Central memory CD4-positive, alpha-beta T cell (primary cell): ENCODE measurements around the gene RAB5A.
A peak's percentile ranks its signal among the peaks of the same experiment; 100 is the strongest.
"Not testable (repeated sequence)": the region's sequence is repeated elsewhere in the genome, so short reads cannot be mapped to it uniquely, and the experiment has no call there.

ENCODE experiments used
- DNase-seq: peaks from one replicate; pipeline ENCODE4 v3.0.0; 2022
- total RNA-seq, 3 experiments: gene quantifications; one replicate each; lab custom pipeline; 2026; lab: John Stamatoyannopoulos, UW

RAB5A gene, protein sequence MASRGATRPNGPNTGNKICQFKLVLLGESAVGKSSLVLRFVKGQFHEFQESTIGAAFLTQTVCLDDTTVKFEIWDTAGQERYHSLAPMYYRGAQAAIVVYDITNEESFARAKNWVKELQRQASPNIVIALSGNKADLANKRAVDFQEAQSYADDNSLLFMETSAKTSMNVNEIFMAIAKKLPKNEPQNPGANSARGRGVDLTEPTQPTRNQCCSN
- 59.4 to 72.5 (median 64.4) reads per million in 3 experiments for total RNA-seq

DNA sequence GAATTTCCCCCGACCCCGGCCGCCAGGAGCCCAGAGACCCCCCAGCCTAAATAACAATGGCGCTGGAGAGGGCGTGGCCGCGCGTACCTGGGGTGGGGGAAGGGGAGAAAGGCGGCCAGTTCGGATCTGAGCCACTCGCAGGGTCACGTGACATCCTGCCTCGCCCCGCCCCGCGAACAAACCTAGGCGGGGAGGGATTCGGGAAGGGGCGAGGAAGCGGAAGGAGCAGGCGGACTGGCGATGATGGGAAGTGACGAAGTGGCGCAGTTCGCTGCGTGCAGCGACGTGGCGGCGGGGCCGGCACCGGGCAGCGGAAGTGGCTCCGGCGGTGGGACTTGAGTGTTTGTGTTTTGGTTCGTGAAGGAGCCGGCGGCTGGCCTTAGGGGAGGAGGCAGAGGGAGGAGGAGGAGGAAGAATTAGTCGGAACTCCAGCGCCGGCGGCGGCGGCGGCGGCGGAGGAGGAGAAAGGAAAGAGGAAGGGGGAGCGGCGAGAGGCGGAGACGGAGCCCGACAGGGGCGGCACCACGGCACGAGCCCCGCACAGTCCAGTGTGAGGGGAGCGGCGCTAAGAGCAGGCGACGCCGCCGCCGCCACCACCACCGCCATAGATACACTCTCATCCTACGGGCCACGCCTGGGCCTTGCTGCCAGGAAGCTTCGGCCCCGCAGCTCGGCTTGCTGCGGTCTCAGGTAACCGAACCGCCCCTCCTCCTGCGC lies at the start of gene RAB5A:
Gene RAB5A, plus strand, starts transcription at position 266 of the 717 bp plus-strand sequence. CDS start 3,802 bp downstream, outside the sequence.
- peak; percentile 98 for DNase-seq

DNA sequence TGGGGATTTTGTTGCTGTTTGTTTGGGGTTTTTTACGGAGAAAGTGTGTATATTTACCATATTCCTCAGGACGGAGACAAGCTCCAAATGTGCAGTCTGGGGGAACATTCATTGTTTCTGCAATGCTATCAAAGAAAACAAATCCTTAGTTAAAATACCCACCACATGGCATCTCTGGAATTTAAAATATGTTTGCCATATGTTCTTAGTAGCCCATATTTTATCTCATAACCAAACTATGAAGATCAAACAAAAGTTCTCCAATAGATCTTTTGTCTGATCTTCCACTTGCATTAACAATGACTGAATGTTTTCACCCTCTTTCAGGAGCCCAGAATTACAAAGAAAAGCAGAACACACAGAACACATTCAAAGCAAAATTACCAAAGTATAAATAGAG lies 48.2 kb upstream of the RAB5A start:
- no peak for DNase-seq

DNA sequence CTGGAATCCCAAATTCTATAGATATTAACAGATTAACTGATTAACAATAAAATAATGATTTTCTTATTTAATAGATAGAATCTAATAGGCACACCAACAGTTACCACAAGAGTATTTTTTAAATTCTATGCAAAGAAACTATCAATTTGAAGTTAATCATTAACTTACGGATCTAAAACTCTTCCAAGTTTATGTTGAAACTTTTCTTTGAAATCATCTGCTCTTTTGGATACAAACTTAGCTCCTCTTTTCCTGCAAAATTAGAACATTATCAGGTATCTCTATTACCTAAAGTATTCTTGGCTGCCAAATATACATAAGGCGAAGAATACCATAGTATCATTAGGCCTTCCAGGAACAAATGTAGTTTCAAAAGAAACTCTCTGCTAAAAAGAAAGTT lies 47.6 kb upstream of the RAB5A start:
- DNase-seq: no peak

DNA sequence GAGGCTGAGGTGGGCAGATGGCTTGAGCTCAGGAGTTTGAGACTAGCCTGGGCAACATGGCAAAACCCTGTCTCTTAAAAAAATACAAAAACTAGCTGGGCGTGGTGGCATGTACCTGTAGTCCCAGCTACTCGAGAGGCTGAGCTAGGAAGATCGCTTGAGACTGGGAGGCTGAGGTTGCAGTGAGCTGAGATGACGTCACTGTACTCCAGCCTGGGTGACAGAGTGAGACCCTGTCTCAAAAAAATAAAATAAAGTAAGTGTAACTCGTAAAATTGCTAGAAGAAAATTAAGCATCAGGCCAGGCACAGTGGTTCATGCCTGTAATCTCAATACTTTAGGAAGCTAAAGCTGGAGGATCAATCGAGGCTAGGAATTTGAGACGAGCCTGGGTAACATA lies 47.1 kb upstream of the RAB5A start:
- not testable (repeated sequence) for DNase-seq

DNA sequence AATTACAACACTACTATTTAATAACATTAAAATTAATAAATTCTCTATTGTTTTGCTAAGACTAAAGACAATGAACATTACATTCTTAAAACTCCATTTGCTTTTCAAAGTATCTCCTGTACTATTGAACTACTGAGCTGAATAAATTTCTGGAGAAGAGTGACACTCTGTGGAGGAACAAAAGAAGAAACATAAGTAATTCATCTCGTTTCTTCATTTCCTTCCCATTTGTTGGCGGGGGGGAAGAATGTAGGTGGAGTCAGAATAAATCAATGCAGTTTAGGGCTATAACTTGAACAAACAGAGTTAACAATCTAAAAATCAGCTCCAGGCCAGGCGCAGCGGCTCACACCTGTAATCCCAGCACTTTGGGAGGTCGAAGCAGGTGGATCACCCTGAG lies 45.6 kb upstream of the RAB5A start:
- DNase-seq: no peak

DNA sequence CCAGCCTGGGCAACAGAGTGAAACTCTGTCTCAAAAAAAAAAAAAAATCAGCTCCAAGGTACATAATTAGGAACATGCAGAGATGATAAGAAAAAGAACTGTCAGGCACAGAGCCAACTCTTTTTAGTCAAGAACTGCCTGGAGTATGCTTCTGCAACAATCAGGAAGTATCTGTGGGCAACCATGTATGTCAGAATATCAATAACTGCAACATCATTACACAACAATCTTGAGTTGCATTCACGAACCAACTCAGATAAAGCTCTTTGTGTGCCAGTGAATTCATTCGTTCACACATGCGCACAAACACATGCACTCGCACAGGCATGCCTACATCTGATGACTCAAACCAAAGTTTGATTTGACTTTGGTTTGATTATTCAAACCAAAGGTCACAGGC lies 45.0 kb upstream of the RAB5A start:
- no peak for DNase-seq

DNA sequence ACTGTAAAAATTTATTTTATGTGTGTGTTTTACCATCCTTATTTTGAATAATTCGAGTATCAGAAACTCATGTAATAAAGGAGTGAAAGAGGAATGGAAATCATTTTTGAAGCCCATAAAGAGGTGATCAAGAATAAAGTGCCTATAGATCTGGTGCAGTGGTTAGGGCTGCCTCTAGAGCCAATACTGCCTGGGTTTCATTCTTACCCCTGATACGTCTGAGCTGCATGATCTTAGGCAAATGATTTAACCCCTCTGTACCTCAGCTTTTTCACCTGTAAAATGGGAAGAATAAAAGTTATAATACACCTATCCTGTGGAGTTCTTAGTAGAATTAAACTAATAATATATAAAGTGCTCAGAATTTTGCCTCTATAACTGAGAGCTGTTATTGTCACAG lies 43.2 kb upstream of the RAB5A start:
- DNase-seq: no peak

DNA sequence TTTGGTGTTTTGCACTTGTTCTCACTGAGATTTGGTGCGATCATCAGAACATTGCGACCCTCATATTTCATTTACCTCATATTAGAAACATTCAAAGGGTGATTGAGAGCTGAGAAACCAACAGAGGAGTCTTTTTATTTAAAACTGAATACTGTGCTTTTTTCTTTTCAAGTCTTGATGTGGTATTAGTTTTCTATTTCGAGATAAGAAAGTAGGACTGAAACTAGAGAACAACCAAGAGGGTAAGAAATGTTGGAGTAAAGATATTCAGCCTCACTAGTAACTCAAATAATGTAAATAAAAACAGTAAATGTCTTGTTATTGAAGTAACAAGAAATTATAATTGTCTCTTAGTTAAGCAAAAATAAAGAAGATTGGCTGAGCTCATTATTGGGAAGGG lies 39.4 kb upstream of the RAB5A start:
- no peak for DNase-seq

DNA sequence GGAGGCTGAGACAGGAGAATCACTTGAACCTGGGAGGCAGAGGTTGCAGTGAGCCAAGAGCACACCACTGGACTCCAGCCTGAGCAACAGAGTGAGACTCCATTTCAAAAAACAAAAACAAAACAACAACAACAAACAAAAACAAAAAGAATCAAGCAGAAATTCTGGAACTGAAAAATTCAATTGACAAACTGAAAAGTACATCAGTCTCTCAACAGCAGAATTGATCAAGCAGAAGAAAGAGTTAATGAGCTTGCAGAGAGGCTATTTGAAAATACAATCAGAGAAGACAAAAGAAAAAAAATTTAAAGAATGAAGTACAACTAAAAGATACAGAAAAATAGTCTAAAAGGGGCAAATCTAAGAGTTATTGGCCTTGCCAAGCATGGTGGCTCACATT lies 35.4 kb upstream of the RAB5A start:
- DNase-seq: no peak

DNA sequence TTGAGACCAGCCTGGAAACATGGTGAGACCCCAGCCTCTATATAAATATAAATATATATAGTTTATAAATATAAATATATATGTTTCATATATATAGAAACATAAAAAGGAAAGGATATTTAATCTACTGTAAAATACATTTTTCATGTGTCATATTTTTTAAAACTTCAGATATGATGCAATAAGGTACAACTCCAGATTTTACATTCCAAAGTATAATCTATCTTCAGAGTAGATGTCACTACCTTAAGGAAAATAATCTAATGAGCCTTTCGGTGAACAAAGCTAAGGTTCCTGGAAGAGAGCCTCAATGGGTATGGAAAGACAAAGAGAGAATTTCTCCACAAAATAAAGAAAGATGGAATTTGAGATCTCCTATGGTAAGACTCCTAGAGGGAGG lies 29.7 kb upstream of the RAB5A start:
- no peak for DNase-seq

DNA sequence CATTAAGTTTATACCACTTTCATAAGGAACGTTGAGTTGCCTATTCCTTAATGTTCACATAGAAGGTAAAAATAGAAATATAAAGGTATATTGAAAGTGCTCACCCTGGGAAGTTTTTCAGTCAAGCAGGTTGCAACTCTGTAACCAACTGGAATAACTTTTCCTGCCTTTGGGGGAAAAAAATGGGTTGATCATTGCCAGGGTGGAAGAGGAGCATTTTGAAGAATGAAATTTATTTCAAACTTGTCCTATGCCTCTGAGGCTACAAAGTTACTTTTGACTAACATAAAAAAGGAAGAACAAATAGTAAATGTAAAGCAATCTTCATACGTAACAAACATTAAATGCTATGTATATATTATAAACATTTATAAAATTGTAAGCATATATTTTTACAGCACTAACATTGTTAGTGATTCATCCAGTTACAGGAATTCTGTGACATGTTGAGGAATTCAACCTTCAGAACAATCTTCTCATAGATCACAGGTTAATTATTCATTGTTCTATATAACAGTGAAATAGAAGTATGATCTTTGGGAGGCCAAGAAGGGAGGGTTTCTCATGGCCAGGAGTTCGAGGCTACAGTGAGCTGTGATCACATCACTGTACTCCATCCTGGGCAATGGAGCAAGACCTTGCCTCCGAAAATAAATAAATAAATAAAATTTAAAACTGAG lies 26.4 kb upstream of the RAB5A start:
- DNase-seq: no peak

DNA sequence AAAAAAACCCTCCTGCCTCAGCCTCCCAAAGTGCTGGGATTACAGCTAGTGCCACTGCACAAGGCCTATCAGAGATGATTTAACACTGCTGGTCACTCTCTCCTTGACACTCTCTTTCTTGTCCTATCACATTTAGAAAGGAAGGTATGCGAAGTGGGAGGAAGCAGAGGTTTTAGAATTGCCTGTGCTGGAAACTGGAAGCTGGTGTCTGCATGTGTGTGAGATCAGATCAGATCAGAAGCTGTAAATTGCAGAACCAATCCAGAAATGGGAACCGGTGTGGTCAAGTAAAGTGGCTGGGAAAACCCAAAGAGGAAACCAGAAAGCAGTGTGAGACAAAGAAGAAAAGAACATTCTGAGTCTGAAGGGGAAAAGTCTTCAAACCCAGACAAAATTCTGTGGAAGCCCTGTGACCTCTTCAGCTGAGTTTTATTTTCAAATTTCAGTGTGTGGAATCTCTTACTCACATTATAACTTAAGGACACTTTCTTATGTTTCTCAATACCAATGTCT lies 15.7 kb upstream of the RAB5A start:
- no peak for DNase-seq

DNA sequence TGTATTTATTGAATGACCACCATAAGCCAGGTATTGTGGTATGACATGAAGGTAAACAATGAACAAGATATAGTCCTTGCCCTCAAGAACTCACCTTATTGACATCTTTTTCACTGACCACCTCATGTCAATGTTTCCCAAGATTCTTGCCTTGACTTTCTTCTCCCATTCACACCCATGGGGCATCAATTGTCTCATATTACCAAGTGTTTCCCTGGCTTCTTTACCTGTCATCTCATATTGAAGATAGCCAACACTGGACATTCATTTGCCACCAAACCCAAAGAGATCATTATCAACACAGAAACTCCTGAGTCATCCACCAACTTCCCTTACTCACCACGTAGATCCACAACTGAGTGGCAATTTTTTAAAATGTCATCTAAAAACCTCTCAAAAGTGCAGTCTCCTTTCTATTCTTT lies 15.1 kb upstream of the RAB5A start:
- DNase-seq: no peak

DNA sequence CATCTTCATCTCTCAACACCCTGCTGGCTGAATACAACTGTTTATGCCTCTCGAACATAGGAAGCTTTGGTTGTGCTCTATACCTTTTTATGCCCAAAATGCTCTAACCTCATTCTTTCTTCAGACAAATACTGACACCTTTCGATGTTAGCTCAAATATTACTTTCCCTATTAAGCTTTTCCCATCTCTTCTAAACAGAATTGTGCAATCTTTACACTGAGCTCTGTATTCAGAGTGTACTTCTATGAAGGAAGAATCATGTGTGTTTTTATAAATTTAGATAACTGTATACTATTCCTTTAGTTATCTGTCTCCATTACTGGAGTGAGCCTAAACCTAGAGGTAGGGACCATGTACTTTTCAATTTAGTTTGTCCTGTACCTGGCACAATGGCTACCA lies 14.5 kb upstream of the RAB5A start:
- no peak for DNase-seq

DNA sequence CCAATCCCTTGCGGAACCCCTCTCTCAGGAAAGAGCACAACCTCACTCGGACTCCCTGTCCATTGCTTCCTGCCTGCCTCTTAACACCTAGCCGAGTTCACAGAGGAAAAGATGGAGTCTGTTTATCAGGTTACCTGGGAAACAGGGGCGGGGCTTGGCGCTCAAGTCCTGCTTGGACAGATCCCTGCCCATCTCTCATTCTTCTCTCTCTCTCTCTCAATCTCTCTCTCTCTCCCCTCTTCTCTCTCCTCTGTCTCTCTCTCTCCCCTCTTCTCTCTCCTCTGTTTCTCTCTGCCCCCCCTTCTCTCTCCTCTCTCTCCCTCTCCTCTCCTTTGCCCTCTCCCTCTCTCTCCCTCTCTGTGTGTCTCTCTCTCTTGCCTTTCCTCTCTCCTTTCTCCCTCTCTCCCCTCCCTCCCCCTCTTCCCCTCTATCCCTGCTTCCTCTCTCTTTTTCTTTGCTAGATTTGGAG lies 12.8 kb upstream of the RAB5A start, which contains the start of gene EFHB:
Gene EFHB, minus strand, starts transcription at position 120 of the 469 bp plus-strand sequence. CDS start 199 bp downstream, outside the sequence.
- DNase-seq: no peak

DNA sequence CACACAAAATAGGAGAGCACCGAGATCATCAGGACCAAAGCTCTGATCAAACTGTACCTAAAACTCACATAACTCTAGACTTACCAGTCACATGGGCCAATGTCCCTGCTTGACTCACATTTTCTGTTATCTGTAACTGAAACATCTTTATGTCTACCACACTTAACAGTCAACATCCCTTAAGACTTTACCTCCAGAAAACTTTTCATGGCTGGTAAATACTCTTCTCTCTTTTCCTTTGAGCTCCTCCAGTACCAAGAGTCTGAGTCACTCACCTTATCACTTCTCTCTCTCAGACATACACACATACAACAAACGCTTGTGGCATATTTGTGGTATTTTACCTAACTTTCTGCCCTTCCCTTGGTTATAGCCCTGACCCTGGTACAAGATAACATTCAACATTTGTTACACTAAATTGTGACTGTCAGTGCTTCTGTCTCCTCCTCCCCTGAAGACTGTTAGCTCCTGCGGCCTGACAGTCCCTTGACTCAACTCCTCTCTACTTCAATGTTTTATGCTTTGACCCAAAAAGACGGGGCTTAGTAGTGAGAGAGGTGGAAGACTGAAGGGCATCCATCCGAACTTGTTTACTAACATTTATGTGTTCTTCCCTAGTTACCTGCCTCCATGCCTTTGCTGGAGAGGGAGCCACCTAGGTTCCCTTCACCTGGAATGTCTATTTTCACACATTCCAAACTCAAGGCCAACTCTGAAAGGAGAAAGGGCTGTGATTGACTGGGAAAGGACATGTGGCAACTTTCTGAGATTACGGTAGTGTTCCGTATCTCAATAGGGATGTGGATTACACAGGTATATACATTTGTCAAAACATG lies 9.2 kb upstream of the RAB5A start:
- DNase-seq: no peak

DNA sequence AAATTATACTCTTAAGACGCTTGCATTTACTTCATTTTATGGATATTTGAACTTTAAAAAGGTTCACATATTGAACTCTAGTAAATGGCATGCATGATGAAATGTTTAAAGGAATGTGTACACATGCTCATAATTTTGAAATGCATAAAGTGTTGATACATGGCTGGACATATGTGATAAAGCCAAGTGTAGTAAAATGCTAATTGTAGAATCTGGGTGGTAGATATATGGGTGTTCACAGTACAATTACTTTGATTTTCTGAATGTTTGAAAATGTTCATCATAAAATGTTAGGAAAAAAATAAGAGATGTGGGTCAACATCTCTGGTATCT lies 8.6 kb upstream of the RAB5A start:
- DNase-seq: no peak

DNA sequence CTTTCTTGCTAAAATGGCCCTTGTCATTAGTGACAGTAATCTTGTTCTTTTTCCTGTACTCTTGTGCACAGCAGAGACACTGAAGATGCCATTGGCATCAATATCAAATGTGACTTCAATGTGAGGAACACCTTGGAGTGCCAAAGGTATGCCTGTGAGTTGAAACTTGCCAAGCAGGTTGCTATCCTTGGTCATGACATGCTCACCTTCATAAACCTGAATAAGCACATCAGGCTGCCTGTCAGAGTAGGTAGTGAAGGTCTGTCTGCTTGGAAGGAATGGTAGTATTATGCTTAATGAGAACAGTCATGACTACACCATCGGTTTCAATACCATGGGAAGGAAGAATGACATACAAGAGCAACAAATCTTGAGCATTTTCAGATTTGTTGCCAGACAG lies 6.3 kb upstream of the RAB5A start:
- DNase-seq: no peak

DNA sequence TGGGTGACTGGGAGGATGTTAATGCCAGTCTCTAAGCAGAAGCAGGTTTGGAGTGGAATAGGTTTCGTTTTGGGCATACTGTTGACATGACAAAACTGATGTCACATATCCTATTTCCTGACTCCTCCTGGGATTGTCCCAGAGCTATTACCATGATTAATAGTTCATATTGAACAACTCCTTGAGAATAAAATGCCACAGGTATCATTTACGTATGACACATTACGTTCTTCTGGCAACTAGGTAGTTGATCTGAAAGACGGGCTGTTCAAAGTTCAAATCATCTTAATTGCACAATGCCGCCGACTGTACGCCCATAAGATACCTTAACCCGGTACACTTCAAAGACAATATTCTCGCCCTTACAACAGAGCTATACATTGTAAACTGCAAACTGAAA lies 1.4 kb upstream of the RAB5A start:
- DNase-seq: no peak

DNA sequence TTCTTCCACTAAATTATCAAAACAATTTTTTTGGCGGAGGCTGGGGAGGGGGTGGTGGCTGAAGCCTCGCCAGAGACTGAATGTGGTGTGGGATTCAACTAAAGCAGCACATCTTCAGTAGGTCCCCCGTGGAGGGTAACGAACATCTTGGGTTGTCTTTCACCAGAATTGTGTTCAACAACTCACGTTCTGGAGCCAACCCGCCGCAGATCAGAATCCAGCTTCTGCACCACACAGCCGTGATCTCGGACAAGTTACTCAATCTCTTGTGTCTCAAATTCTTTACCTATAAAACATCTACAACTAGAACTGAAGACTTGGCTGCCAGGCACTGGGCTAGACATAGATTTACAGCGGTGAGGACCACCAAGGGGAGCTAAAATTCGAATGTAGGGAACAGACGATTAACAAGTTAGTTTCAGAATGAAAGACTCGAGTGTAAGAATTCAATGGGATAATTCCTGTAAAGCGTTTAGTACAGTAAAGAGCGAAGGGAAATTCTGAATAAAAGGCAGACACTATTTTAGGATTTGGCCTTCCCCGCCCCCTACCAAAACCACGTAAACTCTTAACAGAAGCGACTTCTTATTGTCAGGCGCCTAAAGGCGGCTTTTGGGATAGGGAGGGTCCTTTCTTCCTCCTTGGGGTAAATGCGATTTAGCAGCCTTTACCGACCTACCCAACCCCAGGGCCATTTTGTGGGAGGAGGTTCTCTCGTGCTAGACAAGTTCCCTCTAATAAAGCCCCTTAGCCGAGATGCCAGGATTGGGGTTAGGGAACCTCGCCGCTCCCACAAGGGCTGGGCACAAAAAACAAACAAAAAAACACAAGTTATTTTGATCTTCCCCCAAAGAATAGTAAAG lies 697 bp upstream of the RAB5A start:
- no peak for DNase-seq

DNA sequence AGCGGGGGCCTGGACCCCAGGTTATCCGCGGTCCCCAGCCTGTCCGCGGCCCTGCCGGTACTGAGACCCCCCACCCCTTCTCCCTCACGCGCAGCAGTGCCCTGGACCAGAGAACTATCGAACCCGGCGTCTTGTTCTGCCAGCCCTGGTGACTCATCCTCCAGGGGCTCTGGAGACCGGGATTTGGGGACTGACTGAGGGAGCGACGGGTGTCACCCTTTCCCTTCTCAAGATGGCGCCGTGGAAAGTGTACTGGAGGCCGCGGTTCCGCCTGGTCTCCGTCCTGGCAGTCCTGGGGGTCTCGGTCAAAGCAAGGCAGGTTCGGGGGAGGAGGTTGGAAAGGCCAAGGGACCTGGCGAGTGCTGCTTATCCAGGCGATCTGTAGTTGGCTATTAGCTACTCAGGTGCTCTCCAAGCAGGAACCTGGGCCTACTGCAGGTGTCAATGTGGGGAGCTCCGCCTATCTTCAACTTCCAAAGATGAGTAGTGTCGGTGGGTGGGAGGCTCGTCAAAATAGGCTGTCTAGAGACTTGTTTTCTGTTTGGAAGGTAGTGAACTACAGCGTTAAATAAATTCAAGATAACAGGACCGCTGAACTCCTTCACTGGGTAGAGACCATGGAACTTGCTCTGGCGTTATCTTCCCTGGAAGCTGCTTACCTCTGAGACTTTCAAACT lies 790 bp downstream of the RAB5A start:
- DNase-seq: peak; percentile 59
